ENCODE measurements around the gene DMD.
"Not testable (repeated sequence)": the region's sequence is repeated elsewhere in the genome, so short reads cannot be mapped to it uniquely, and the experiment has no call there.

The DMD gene

GRCh38 chrX:32839781-32840180 lies 371.6 kb downstream of the DMD start:
- DNase-seq = no peak

GRCh38 chrX:32825009-32825408 lies 386.3 kb downstream of the DMD start:
- DNase-seq = no peak

GRCh38 chrX:32804034-32804433 lies 407.3 kb downstream of the DMD start:
- no peak for DNase-seq

- no peak for DNase-seq
Observed at GRCh38 chrX:32798990-32799389, 412.4 kb downstream of the DMD start.

- no peak for DNase-seq
Observed at GRCh38 chrX:32788936-32789335, 422.4 kb downstream of the DMD start.

GRCh38 chrX:32780109-32780508 lies 431.2 kb downstream of the DMD start:
- no peak for DNase-seq

GRCh38 chrX:32778965-32779364 lies 432.4 kb downstream of the DMD start:
- DNase-seq = no peak

- DNase-seq = no peak
Observed at GRCh38 chrX:32774966-32775365, 436.4 kb downstream of the DMD start.

- no peak for DNase-seq
Observed at GRCh38 chrX:32749070-32749469, 462.3 kb downstream of the DMD start.

GRCh38 chrX:32745323-32745722 lies 466.0 kb downstream of the DMD start:
- no peak for DNase-seq

GRCh38 chrX:32744921-32745320 lies 466.4 kb downstream of the DMD start:
- DNase-seq = no peak

- no peak for DNase-seq
Observed at GRCh38 chrX:32741910-32742309, 469.4 kb downstream of the DMD start.

- no peak for DNase-seq
Observed at GRCh38 chrX:32708542-32708941, 502.8 kb downstream of the DMD start.

- not testable (repeated sequence) for DNase-seq
Observed at GRCh38 chrX:32705385-32705784, 506.0 kb downstream of the DMD start.

- no peak for DNase-seq
Observed at GRCh38 chrX:32687379-32687778, 524.0 kb downstream of the DMD start.

GRCh38 chrX:32678487-32678886 lies 532.9 kb downstream of the DMD start:
- DNase-seq = no peak

- DNase-seq = no peak
Observed at GRCh38 chrX:32673193-32673592, 538.2 kb downstream of the DMD start.

GRCh38 chrX:32662516-32662915 lies 548.8 kb downstream of the DMD start:
- DNase-seq = no peak

- DNase-seq = no peak
Observed at GRCh38 chrX:32644476-32645245, 566.7 kb downstream of the DMD start.

- DNase-seq = no peak
Observed at GRCh38 chrX:32642283-32642682, 569.1 kb downstream of the DMD start.

- DNase-seq = no peak
Observed at GRCh38 chrX:32618154-32618553, 593.2 kb downstream of the DMD start.

GRCh38 chrX:32614707-32615106 lies 596.6 kb downstream of the DMD start:
- DNase-seq = no peak

- DNase-seq = no peak
Observed at GRCh38 chrX:32599156-32599555, 612.2 kb downstream of the DMD start.

- no peak for DNase-seq
Observed at GRCh38 chrX:32598707-32599106, 612.6 kb downstream of the DMD start.

- DNase-seq = no peak
Observed at GRCh38 chrX:32597777-32598176, 613.6 kb downstream of the DMD start.
